ENCODE measurements around the gene OR5H14. TPM values are rescaled to one million over a fixed set of nuclear protein-coding genes. Genes with fewer than 3 reads are reported as not detected.
"Not testable (repeated sequence)": the region's sequence is repeated elsewhere in the genome, so short reads cannot be mapped to it uniquely, and the experiment has no call there.

The OR5H14 gene
- total RNA-seq, 2 experiments from 2014 or later: not detected

DNA sequence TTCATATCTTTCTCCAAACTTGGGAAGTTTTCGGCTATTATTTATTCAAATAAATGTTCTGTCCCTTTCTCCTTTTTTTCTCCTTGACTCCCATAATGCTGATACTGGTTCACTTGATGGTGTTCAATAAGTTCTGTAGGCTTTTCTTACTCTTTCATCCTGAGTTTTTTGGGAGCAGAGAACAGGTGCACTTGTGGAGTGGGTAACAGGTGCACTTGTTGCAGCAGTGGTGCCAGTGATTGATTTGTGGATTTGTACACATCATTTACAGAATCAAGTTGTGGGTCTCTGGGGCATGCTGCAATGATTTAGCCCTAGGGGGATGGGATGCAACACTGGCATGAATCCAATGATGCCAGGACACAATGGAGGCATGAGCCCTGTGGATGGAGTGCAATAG is 31.6 kb upstream of the OR5H14 start:
- H3K4me1 ChIP-seq (ENCODE audit: insufficient read depth, low read length, poor library complexity, severe bottlenecking): no peaks in the 10 kb centered on the region
- no peak overlapping the region for H3K27ac ChIP-seq (ENCODE audit: low read depth, low read length, poor library complexity, severe bottlenecking)
- H3K4me2 ChIP-seq (ENCODE audit: low read length): no peak overlapping the region
- H3K9me3 ChIP-seq (ENCODE audit: low read length): no peaks in the 10 kb centered on the region
- ChIA-PET CTCF (ENCODE audit: unreplicated experiment) (no interaction called here), POLR2A (no interaction called here)
- BruUV-seq (replicated peaks): no TSS peak
- H3K79me2 ChIP-seq (ENCODE audit: insufficient read depth, low read depth, low read length): no peaks in the 10 kb centered on the region
- no peaks in the 10 kb centered on the region for H4K20me1 ChIP-seq (ENCODE audit: insufficient read depth, low read length)
- TF ChIP-seq EZH2phosphoT487 (IDR thresholded peaks at IDR 0.05; ENCODE audit: borderline replicate concordance, low read depth, low read length): no peak
- TF ChIP-seq, protein P1, sequence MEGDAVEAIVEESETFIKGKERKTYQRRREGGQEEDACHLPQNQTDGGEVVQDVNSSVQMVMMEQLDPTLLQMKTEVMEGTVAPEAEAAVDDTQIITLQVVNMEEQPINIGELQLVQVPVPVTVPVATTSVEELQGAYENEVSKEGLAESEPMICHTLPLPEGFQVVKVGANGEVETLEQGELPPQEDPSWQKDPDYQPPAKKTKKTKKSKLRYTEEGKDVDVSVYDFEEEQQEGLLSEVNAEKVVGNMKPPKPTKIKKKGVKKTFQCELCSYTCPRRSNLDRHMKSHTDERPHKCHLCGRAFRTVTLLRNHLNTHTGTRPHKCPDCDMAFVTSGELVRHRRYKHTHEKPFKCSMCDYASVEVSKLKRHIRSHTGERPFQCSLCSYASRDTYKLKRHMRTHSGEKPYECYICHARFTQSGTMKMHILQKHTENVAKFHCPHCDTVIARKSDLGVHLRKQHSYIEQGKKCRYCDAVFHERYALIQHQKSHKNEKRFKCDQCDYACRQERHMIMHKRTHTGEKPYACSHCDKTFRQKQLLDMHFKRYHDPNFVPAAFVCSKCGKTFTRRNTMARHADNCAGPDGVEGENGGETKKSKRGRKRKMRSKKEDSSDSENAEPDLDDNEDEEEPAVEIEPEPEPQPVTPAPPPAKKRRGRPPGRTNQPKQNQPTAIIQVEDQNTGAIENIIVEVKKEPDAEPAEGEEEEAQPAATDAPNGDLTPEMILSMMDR (conservative IDR thresholded peaks at IDR 0.05; ENCODE audit: low read length): no peak
- intact Hi-C loops (cut with micrococcal nuclease; ENCODE audit: unreplicated experiment): no loop called here
- no peaks in the 10 kb centered on the region for H3K9me2 ChIP-seq (ENCODE audit: insufficient read depth, low read length)
- no peak overlapping the region for H2AFZ ChIP-seq (ENCODE audit: low read length)
- H3K36me3 ChIP-seq (ENCODE audit: insufficient read depth, low read length): no peaks in the 10 kb centered on the region
- no peak overlapping the region for H3K4me3 ChIP-seq (ENCODE audit: low read depth, low read length, poor library complexity, severe bottlenecking)
- DNase-seq (ENCODE audit: low spot score): no peak

DNA sequence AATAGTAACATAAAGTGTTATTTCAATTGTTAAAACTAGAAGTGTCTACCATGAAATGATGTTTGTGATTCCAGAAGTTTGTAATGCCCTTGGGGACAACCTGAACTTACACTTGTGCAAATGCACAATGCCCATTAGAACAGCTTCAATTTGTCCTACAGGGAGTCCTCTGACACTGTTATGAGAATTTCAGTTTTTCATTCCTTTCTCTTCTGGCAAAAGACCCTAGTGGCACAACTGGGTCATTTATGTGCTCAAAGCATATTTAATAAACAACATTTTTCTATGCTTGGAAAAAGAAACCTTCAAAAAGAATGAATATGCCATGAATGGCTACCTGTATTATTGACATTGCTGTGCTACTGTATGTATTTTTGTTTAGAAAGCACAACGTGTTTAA is 16.9 kb upstream of the OR5H14 start, which contains the start of gene OR5H1:
Gene OR5H1 (plus strand): TSS at position 301 of the 400 bp plus-strand sequence. CDS start 1,977 bp downstream, outside the sequence.
- no peak for DNase-seq (ENCODE audit: low spot score)
- no peaks in the 10 kb centered on the region for H3K36me3 ChIP-seq (ENCODE audit: insufficient read depth, low read length)
- H4K20me1 ChIP-seq (ENCODE audit: insufficient read depth, low read length): no peaks in the 10 kb centered on the region
- H3K4me1 ChIP-seq (ENCODE audit: insufficient read depth, low read length, poor library complexity, severe bottlenecking): no peaks in the 10 kb centered on the region
- TF ChIP-seq, protein P1 (conservative IDR thresholded peaks at IDR 0.05; ENCODE audit: low read length): no peak
- H3K9me3 ChIP-seq (ENCODE audit: low read length): no peaks in the 10 kb centered on the region
- no peak within 1 kb of the TSS for H3K4me2 ChIP-seq (ENCODE audit: low read length)
- no TSS peak for BruUV-seq (replicated peaks)
- no peak within 1 kb of the TSS for H2AFZ ChIP-seq (ENCODE audit: low read length)
- POLR2A ChIA-PET: no interaction called here
- H3K4me3 ChIP-seq (ENCODE audit: low read depth, low read length, poor library complexity, severe bottlenecking): no peak within 1 kb of the TSS
- H3K79me2 ChIP-seq (ENCODE audit: insufficient read depth, low read depth, low read length): no peaks in the 10 kb centered on the region
- CTCF ChIA-PET (ENCODE audit: unreplicated experiment): no interaction called here
- H3K9me2 ChIP-seq (ENCODE audit: insufficient read depth, low read length): no peaks in the 10 kb centered on the region
- intact Hi-C loops (cut with micrococcal nuclease; ENCODE audit: unreplicated experiment): no loop called here
- no peak within 1 kb of the TSS for H3K27ac ChIP-seq (ENCODE audit: low read depth, low read length, poor library complexity, severe bottlenecking)

DNA sequence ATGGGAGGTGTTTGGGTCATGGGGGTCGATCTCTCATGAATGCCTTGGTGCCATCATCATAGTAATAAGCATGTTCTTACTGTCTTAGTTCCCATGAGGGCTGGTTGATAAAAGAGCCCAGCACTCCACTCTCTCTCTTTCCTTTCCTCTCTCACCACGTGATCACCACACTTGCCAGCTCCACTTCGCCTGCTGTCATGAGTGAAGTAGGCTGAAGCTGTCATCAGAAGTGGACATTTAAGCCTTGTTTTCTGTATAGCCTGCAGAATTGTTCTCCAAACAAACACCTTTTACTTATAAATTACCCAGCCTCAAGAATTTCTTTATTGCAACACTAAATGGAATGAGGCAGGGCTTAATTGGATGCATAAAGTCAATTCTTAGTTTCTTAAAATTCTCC is 10.6 kb upstream of the OR5H14 start:
- no peaks in the 10 kb centered on the region for H3K9me2 ChIP-seq (ENCODE audit: insufficient read depth, low read length)
- H3K9me3 ChIP-seq (ENCODE audit: low read length): no peaks in the 10 kb centered on the region
- H3K4me2 ChIP-seq (ENCODE audit: low read length): no peak overlapping the region
- H4K20me1 ChIP-seq (ENCODE audit: insufficient read depth, low read length): no peaks in the 10 kb centered on the region
- no peaks in the 10 kb centered on the region for H3K4me1 ChIP-seq (ENCODE audit: insufficient read depth, low read length, poor library complexity, severe bottlenecking)
- no peak overlapping the region for H3K4me3 ChIP-seq (ENCODE audit: low read depth, low read length, poor library complexity, severe bottlenecking)
- ChIA-PET CTCF (ENCODE audit: unreplicated experiment) (no interaction called here), POLR2A (no interaction called here)
- no peaks in the 10 kb centered on the region for H3K36me3 ChIP-seq (ENCODE audit: insufficient read depth, low read length)
- H3K27ac ChIP-seq (ENCODE audit: low read depth, low read length, poor library complexity, severe bottlenecking): no peak overlapping the region
- TF ChIP-seq, protein P1 (conservative IDR thresholded peaks at IDR 0.05; ENCODE audit: low read length): no peak
- TF ChIP-seq EZH2phosphoT487 (IDR thresholded peaks at IDR 0.05; ENCODE audit: borderline replicate concordance, low read depth, low read length): no peak
- H2AFZ ChIP-seq (ENCODE audit: low read length): no peak overlapping the region
- no TSS peak for BruUV-seq (replicated peaks)
- intact Hi-C loops (cut with micrococcal nuclease; ENCODE audit: unreplicated experiment): no loop called here
- H3K79me2 ChIP-seq (ENCODE audit: insufficient read depth, low read depth, low read length): no peaks in the 10 kb centered on the region
- DNase-seq (ENCODE audit: low spot score): no peak

DNA sequence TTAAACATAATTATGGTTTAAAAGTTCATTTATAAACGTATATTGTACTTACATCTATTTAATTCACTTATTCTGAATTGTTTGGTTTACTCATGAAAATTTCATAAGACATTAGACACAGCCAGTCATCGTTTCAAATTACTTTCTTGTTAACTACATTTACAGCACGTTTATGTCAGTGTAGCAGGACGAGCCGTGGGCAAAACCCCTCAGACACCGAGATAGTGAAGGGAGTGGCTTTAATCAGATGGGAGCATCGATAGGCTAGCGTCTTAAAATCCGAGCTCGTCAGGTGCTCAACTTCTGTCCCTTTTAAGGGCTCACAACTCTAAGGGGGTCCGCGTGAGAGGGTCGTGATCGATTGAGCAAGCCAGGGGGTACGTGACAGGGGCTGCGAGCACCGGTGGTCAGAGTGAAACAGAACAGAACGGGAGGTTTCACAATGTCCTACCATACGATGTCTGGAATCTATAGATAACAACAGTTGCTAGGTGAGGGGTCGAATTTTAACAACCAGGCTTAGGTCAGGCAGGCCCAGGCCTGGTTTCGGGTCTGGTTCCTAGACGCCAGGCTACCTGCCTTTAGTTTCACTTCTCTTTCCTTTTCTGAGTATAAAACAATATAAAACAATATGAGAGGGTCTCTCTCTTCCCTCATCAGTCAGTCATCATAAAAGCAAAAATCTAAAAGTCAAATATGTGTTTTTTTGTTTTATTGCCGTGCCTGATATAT is 9.3 kb upstream of the OR5H14 start:
- DNase-seq (ENCODE audit: low spot score); intact Hi-C loops (cut with micrococcal nuclease; ENCODE audit: unreplicated experiment); H3K4me2 ChIP-seq (ENCODE audit: low read length); H3K4me1 ChIP-seq (ENCODE audit: insufficient read depth, low read length, poor library complexity, severe bottlenecking); H3K9me3 ChIP-seq (ENCODE audit: low read length); BruUV-seq (replicated peaks); H3K27ac ChIP-seq (ENCODE audit: low read depth, low read length, poor library complexity, severe bottlenecking); H3K4me3 ChIP-seq (ENCODE audit: low read depth, low read length, poor library complexity, severe bottlenecking); CTCF ChIA-PET (ENCODE audit: unreplicated experiment); H3K9me2 ChIP-seq (ENCODE audit: insufficient read depth, low read length); H3K36me3 ChIP-seq (ENCODE audit: insufficient read depth, low read length); H2AFZ ChIP-seq (ENCODE audit: low read length); H3K79me2 ChIP-seq (ENCODE audit: insufficient read depth, low read depth, low read length); H4K20me1 ChIP-seq (ENCODE audit: insufficient read depth, low read length): not testable (repeated sequence)
- POLR2A ChIA-PET: interaction anchor here (0.6 kb wide), 1 partner anchor 16 kb away, joined by 3 read pairs; no protein-coding TSS in a partner anchor

Measured in OCI-LY7 (cell line).